ENCODE results near the gene MUTYH.

The MUTYH gene

DNA sequence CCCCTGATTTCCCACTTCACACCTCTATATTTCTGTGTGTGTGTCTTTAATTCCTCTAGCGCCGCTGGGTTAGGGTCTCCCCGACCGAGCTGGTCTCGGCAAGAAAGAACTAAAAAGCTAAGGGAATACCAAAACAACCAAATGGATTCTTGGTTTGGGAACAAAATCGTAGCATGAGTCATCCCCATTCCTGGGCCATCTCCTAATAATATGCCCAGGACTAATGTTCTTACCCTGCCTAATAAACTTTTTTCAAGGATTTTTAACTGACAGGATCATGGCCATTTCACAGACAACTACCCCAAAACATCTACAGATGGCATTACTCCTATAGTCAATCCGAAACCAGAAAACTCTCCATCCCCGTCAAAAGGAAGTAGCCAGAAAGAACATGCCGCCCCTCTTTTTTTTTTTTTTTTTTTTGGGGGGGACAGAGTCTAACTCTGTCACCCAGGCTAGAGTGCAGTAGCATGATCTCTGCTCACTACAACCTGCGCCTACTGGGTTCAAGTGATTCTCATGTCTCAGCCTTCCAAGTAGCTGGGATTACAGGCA is 17.7 kb downstream of the MUTYH start:
- Histone ChIP-seq H3K36me3 (replicated peaks) (no peaks in the 10 kb centered on the region), H3K27me3 (replicated peaks) (no peaks in the 10 kb centered on the region), H3K4me3 (ENCODE audit: low read depth, low read length) (no peak overlapping the region), H3K27ac (no peak overlapping the region)
- DNase-seq: no peak
- in situ Hi-C loops (cut with HindIII; ENCODE audit: low pct_ligation_motif_present, low sequenced_read_pairs): loop anchor here (25.0 kb wide), 1 partner anchor 310 kb away; the partner anchor contains the start of genes HECTD3 and UROD
- TF ChIP-seq, protein P1, sequence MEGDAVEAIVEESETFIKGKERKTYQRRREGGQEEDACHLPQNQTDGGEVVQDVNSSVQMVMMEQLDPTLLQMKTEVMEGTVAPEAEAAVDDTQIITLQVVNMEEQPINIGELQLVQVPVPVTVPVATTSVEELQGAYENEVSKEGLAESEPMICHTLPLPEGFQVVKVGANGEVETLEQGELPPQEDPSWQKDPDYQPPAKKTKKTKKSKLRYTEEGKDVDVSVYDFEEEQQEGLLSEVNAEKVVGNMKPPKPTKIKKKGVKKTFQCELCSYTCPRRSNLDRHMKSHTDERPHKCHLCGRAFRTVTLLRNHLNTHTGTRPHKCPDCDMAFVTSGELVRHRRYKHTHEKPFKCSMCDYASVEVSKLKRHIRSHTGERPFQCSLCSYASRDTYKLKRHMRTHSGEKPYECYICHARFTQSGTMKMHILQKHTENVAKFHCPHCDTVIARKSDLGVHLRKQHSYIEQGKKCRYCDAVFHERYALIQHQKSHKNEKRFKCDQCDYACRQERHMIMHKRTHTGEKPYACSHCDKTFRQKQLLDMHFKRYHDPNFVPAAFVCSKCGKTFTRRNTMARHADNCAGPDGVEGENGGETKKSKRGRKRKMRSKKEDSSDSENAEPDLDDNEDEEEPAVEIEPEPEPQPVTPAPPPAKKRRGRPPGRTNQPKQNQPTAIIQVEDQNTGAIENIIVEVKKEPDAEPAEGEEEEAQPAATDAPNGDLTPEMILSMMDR (IDR thresholded peaks at IDR 0.05; ENCODE audit: low read depth, low read length, missing control alignments): no peak

DNA sequence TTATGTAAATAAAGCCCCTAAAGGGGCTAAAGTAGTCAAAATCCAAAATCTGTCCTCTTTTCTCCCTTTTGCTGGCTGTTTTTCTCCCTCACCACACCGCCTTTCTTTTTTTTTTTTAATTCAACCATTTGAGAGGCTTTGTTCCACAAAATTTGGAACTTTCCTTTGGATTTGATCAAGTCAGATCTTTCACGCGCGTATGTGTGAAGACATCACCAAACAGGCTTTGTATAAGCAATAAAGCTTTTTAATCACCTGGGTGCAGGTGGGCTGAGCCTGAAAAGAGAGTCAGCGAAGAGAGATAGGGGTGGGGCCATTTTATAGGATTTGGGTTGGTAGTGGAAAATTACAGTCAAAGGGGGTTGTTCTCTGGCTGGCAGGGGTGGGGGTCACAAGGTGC is 18.8 kb downstream of the MUTYH start:
- TF ChIP-seq, protein P1 (IDR thresholded peaks at IDR 0.05; ENCODE audit: low read depth, low read length, missing control alignments): no peak
- DNase-seq: no peak
- no peaks in the 10 kb centered on the region for H3K27me3 ChIP-seq (replicated peaks)
- H3K4me3 ChIP-seq (ENCODE audit: low read depth, low read length): no peak overlapping the region
- in situ Hi-C loops (cut with HindIII; ENCODE audit: low pct_ligation_motif_present, low sequenced_read_pairs): loop anchor here (25.0 kb wide), 1 partner anchor 309 kb away; the partner anchor contains the start of genes HECTD3 and UROD
- no peak overlapping the region for H3K27ac ChIP-seq
- H3K36me3 ChIP-seq (replicated peaks): no peaks in the 10 kb centered on the region

DNA sequence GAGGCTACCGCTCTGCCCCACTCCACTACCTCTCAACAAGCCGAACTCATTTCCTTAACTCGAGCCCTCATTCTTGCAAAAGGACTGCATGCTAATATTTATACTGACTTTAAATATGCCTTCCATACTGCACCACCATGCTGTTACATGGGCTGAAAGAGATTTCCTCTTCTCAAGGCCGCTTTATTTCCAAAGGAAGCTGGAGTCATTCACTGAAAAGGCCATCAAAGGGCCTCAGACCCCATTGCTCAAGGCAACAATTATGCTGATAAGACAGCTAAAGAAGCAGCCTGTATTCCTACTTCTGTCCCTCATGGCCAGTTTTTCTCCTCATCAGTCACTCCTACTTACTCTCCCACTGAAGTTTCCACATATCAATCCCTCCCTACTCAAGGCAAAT is 20.5 kb downstream of the MUTYH start:
- no peaks in the 10 kb centered on the region for H3K27me3 ChIP-seq (replicated peaks)
- DNase-seq: no peak

DNA sequence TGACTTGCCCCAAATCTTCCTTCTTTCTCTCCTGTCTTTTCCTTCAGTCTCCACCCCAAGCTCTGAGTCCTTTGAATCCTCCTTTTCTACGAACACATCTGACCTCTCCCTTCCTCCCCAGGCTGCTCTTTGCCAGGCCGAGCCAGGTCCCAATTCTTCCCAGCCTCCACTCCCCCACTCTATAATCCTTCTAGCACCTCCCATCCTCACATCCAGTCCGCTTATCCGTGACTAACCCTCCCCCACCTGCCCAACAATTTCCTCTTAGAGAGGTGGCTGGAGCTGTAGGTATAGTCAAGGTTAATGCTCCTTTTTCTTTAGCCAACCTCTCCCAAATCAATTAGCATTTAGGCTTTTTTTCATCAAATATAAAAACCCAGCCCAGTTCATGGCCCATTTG is 23.1 kb downstream of the MUTYH start:
- DNase-seq: no peak
- Histone ChIP-seq H3K27me3 (replicated peaks) (no peaks in the 10 kb centered on the region), H3K27ac (no peak overlapping the region), H3K36me3 (replicated peaks) (no peaks in the 10 kb centered on the region), H3K4me3 (ENCODE audit: low read depth, low read length) (no peak overlapping the region)
- in situ Hi-C loops (cut with HindIII; ENCODE audit: low pct_ligation_motif_present, low sequenced_read_pairs): loop anchor here (25.0 kb wide), 1 partner anchor 305 kb away; the partner anchor contains the start of genes HECTD3 and UROD
- TF ChIP-seq, protein P1 (IDR thresholded peaks at IDR 0.05; ENCODE audit: low read depth, low read length, missing control alignments): no peak

More for the DNA sequence above, 20.5 kb downstream of the MUTYH start:
- in situ Hi-C loops (cut with HindIII; ENCODE audit: low pct_ligation_motif_present, low sequenced_read_pairs): loop anchor here (25.0 kb wide), 1 partner anchor 307 kb away; the partner anchor contains the start of genes HECTD3 and UROD
- H3K27ac ChIP-seq: no peak overlapping the region
- H3K36me3 ChIP-seq (replicated peaks): no peaks in the 10 kb centered on the region
- TF ChIP-seq, protein P1 (IDR thresholded peaks at IDR 0.05; ENCODE audit: low read depth, low read length, missing control alignments): no peak
- H3K4me3 ChIP-seq (ENCODE audit: low read depth, low read length): no peak overlapping the region

DNA sequence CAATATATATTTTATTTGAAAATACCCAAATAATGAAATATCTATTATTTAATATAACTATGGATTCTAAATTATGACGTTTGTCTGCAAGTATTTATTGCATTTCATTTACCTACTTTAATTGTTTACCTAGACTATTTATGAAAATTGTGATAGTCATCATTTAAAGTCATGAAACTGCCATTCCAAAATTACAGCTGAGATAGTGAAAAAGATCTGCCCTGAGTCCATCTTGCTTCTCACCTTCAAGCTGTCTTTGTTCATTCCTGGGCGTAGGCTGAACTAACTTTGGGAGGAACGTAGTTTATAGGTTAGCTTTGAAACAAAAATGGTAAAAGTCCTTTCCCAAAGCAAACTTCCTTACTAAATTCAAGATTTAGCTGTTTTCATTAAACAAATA is 26.0 kb downstream of the MUTYH start:
- in situ Hi-C loops (cut with HindIII; ENCODE audit: low pct_ligation_motif_present, low sequenced_read_pairs): loop anchor here (25.0 kb wide), 1 partner anchor 302 kb away; the partner anchor contains the start of genes HECTD3 and UROD
- no peaks in the 10 kb centered on the region for H3K36me3 ChIP-seq (replicated peaks)
- H3K27me3 ChIP-seq (replicated peaks): no peaks in the 10 kb centered on the region
- TF ChIP-seq, protein P1 (IDR thresholded peaks at IDR 0.05; ENCODE audit: low read depth, low read length, missing control alignments): no peak
- H3K27ac ChIP-seq: no peak overlapping the region
- H3K4me3 ChIP-seq (ENCODE audit: low read depth, low read length): no peak overlapping the region
- no peak for DNase-seq
